ENCODE data around the gene GJC3.
A peak's percentile ranks its signal among the peaks of the same experiment; 100 is the strongest.

Gene GJC3

GRCh38 chr7:99928188-99928587 is 1.2 kb downstream of the GJC3 start:
- no peak for DNase-seq (ENCODE audit: low read depth)
- no peak overlapping the region for H3K4me3 ChIP-seq (ENCODE audit: control insufficient read depth, low read depth, low read length)
- TF ChIP-seq CTCF (IDR thresholded peaks at IDR 0.05; ENCODE audit: control insufficient read depth, insufficient read depth, low read depth, low read length, missing control alignments), result no peak

- H3K4me3 ChIP-seq (ENCODE audit: control insufficient read depth, low read depth, low read length), result no peak overlapping the region
- no peak for TF ChIP-seq CTCF (IDR thresholded peaks at IDR 0.05; ENCODE audit: control insufficient read depth, insufficient read depth, low read depth, low read length, missing control alignments)
- DNase-seq (ENCODE audit: low read depth), result no peak
These were observed 1.9 kb downstream of the GJC3 start for GRCh38 chr7:99927536-99927935.

GRCh38 chr7:99926321-99926720 is 3.1 kb downstream of the GJC3 start:
- DNase-seq (ENCODE audit: low read depth), result no peak
- no peak overlapping the region for H3K4me3 ChIP-seq (ENCODE audit: control insufficient read depth, low read depth, low read length)
- TF ChIP-seq CTCF (IDR thresholded peaks at IDR 0.05; ENCODE audit: control insufficient read depth, insufficient read depth, low read depth, low read length, missing control alignments), result no peak

GRCh38 chr7:99923200-99923599 is 6.2 kb downstream of the GJC3 start:
- no peak for DNase-seq (ENCODE audit: low read depth)
- H3K4me3 ChIP-seq (ENCODE audit: control insufficient read depth, low read depth, low read length), result no peak overlapping the region
- no peak for TF ChIP-seq CTCF (IDR thresholded peaks at IDR 0.05; ENCODE audit: control insufficient read depth, insufficient read depth, low read depth, low read length, missing control alignments)

GRCh38 chr7:99920149-99920548 is 9.3 kb downstream of the GJC3 start:
- peak overlapping the region; percentile 93 for H3K4me3 ChIP-seq (ENCODE audit: control insufficient read depth, low read depth, low read length)
- no peak for DNase-seq (ENCODE audit: low read depth)
- TF ChIP-seq CTCF (IDR thresholded peaks at IDR 0.05; ENCODE audit: control insufficient read depth, insufficient read depth, low read depth, low read length, missing control alignments), result no peak

- no peak for TF ChIP-seq CTCF (IDR thresholded peaks at IDR 0.05; ENCODE audit: control insufficient read depth, insufficient read depth, low read depth, low read length, missing control alignments)
- H3K4me3 ChIP-seq (ENCODE audit: control insufficient read depth, low read depth, low read length), result peak overlapping the region; percentile 93
- DNase-seq (ENCODE audit: low read depth), result peak; percentile 2
These were observed 9.7 kb downstream of the GJC3 start for GRCh38 chr7:99919814-99920112.

Data from AG09309 (cell line).